Neural progenitor cell (in vitro differentiated cells): Measurements from ENCODE around the gene CTSW. TPM values are rescaled to one million over a fixed set of nuclear protein-coding genes. Genes with fewer than 3 reads are reported as not detected.

Experiments used
- DNase-seq: peaks from one replicate; pipeline ENCODE4 v3.0.0-alpha.2; 2016; ENCODE audit warnings: low spot score
- H2AFZ ChIP-seq: fragments of 200-600 bp; sonication (generic); replicated peaks from 2 replicates; pipeline ENCODE4 v1.6.1; 2016; ENCODE audit warnings: antibody characterized with exemption
- H3F3A ChIP-seq: fragments of 200-600 bp; sonication (generic); 2 replicates; pipeline ENCODE4 v1.6.1; 2016; ENCODE audit warnings: antibody characterized with exemption, low read depth
- H3K27ac ChIP-seq: fragments of 200-600 bp; sonication (generic); 2 replicates; pipeline ENCODE4 v1.5.1; 2016; ENCODE audit warnings: mild to moderate bottlenecking
- H3K27me3 ChIP-seq: fragments of 200-600 bp; sonication (generic); 2 replicates; pipeline ENCODE4 v1.6.1; 2016; ENCODE audit warnings: mild to moderate bottlenecking, moderate library complexity
- H3K36me3 ChIP-seq: fragments of 200-600 bp; sonication (generic); 2 replicates; pipeline ENCODE4 v1.5.1; 2016
- H3K4me1 ChIP-seq: fragments of 200-600 bp; sonication (generic); 2 replicates; pipeline ENCODE4 v1.6.1; 2016; ENCODE audit warnings: mixed run types
- H3K4me2 ChIP-seq: fragments of 200-600 bp; sonication (generic); 2 replicates; pipeline ENCODE4 v1.6.1; 2016
- H3K4me3 ChIP-seq: fragments of 200-600 bp; sonication (generic); 2 replicates; pipeline ENCODE4 v1.5.1; 2016
- H3K79me2 ChIP-seq: fragments of 200-600 bp; sonication (generic); 2 replicates; pipeline ENCODE4 v1.6.1; 2016; ENCODE audit warnings: low read depth
- H3K9ac ChIP-seq: fragments of 200-600 bp; sonication (generic); 2 replicates; pipeline ENCODE4 v1.6.1; 2016
- H3K9me3 ChIP-seq: fragments of 200-600 bp; sonication (generic); 2 replicates; pipeline ENCODE4 v1.5.1; 2016; ENCODE audit warnings: low read depth
- H4K20me1 ChIP-seq: fragments of 200-600 bp; sonication (generic); 2 replicates; pipeline ENCODE4 v1.6.1; 2016; ENCODE audit warnings: low read depth
- H3K27ac Mint-ChIP-seq: 3 replicates; pipeline ENCODE4 v1.8.0; 2021; ENCODE audit warnings: mixed read lengths
- H3K27me3 Mint-ChIP-seq: 2 replicates; pipeline ENCODE4 v1.8.0; 2022; ENCODE audit warnings: low read depth, mild to moderate bottlenecking, inconsistent platforms, moderate library complexity, mixed read lengths; ENCODE audit not compliant: insufficient read depth
- H3K36me3 Mint-ChIP-seq: 3 replicates; pipeline ENCODE4 v1.8.0; 2021; ENCODE audit warnings: mixed read lengths
- H3K4me1 Mint-ChIP-seq: 3 replicates; pipeline ENCODE4 v1.8.0; 2021; ENCODE audit warnings: mixed read lengths
- H3K4me3 Mint-ChIP-seq: 3 replicates; pipeline ENCODE4 v1.8.0; 2021; ENCODE audit warnings: mild to moderate bottlenecking, moderate library complexity, mixed read lengths
- H3K9me3 Mint-ChIP-seq: 3 replicates; pipeline ENCODE4 v1.8.0; 2020; ENCODE audit warnings: mixed read lengths
- CTCF ChIP-seq: fragments of 200-600 bp; sonication (generic); IDR thresholded peaks from 2 replicates; pipeline ENCODE4 v1.5.1; 2017; ENCODE audit warnings: antibody characterized with exemption, mild to moderate bottlenecking
- EZH2 ChIP-seq: fragments of 200-600 bp; sonication (generic); IDR thresholded peaks from 2 replicates; pipeline ENCODE4 v1.6.1; 2017; ENCODE audit warnings: antibody characterized with exemption, mild to moderate bottlenecking, moderate library complexity
- EZH2phosphoT487 ChIP-seq: fragments of 200-600 bp; sonication (generic); IDR thresholded peaks from 2 replicates; pipeline ENCODE4 v1.6.1; 2017; ENCODE audit warnings: antibody characterized with exemption
- total RNA-seq: library from RNA; depleted of rRNA; stranded (reverse); fragments of >200 nt; gene quantifications from 2 replicates; pipeline ENCODE4 v1.2.3, GENCODE V29; 2015; ENCODE audit warnings: low replicate concordance

Gene CTSW
- total RNA-seq, 1 donor from 2014 or later = not detected

- peak overlapping the region; percentile 90 for H3K4me2 ChIP-seq
- Mint-ChIP-seq H3K27me3 (peaks cover 27% of the 10 kb centered on the region), H3K4me1 (peaks cover 35% of the 10 kb centered on the region), H3K4me3 (peak overlapping the region; percentile 95), H3K9me3 (peaks cover 3% of the 10 kb centered on the region), H3K27ac (peak overlapping the region; percentile 100), H3K36me3 (peaks cover 31% of the 10 kb centered on the region)
- H3K27ac ChIP-seq = peak overlapping the region; percentile 95
- H3K4me1 ChIP-seq = peaks cover 10% of the 10 kb centered on the region
- TF ChIP-seq EZH2 (no peak), CTCF (peak; percentile 48), EZH2phosphoT487 (no peak)
- peak overlapping the region; percentile 56 for H3K9ac ChIP-seq
- peak overlapping the region; percentile 87 for H3K4me3 ChIP-seq
- no peaks in the 10 kb centered on the region for H3K27me3 ChIP-seq
- H3K9me3 ChIP-seq = no peaks in the 10 kb centered on the region
- peaks cover 53% of the 10 kb centered on the region for H3K79me2 ChIP-seq
- peaks cover 41% of the 10 kb centered on the region for H4K20me1 ChIP-seq
- H2AFZ ChIP-seq = no peak overlapping the region
- peaks cover 65% of the 10 kb centered on the region for H3F3A ChIP-seq
- peak; percentile 100 for DNase-seq
- peaks cover 7% of the 10 kb centered on the region for H3K36me3 ChIP-seq
Measured at GRCh38 chr11:65859095-65859811, 20.4 kb upstream of the CTSW start.

- Histone ChIP-seq H3K4me2 (peak overlapping the region; percentile 90), H3F3A (peaks cover 59% of the 10 kb centered on the region), H3K9me3 (no peaks in the 10 kb centered on the region), H3K27ac (peak overlapping the region; percentile 88), H3K36me3 (peaks cover 7% of the 10 kb centered on the region), H3K27me3 (no peaks in the 10 kb centered on the region), H3K4me1 (peaks cover 10% of the 10 kb centered on the region), H3K4me3 (peak overlapping the region; percentile 87), H4K20me1 (peaks cover 35% of the 10 kb centered on the region), H3K9ac (peak overlapping the region; percentile 1), H3K79me2 (peaks cover 47% of the 10 kb centered on the region), H2AFZ (peak overlapping the region; percentile 20)
- H3K4me1 Mint-ChIP-seq = peaks cover 33% of the 10 kb centered on the region
- H3K4me3 Mint-ChIP-seq = peak overlapping the region; percentile 95
- H3K9me3 Mint-ChIP-seq = peaks cover 3% of the 10 kb centered on the region
- peaks cover 23% of the 10 kb centered on the region for H3K27me3 Mint-ChIP-seq
- TF ChIP-seq CTCF (no peak), EZH2phosphoT487 (no peak), EZH2 (no peak)
- DNase-seq = peak; percentile 64
- peaks cover 25% of the 10 kb centered on the region for H3K36me3 Mint-ChIP-seq
- H3K27ac Mint-ChIP-seq = peak overlapping the region; percentile 100
Measured at GRCh38 chr11:65859812-65860277, 19.8 kb upstream of the CTSW start.

GRCh38 chr11:65860278-65861164 is 19.1 kb upstream of the CTSW start, which contains the start of gene MUS81:
Gene MUS81, plus strand, starts transcription at chr11:65860433. Its CDS starts 321 bp downstream, at chr11:65860754.
- no peaks in the 10 kb centered on the region for H3K9me3 ChIP-seq
- H3K4me1 ChIP-seq = peaks cover 10% of the 10 kb centered on the region
- Mint-ChIP-seq H3K27me3 (peaks cover 23% of the 10 kb centered on the region), H3K36me3 (peaks cover 23% of the 10 kb centered on the region), H3K4me1 (peaks cover 32% of the 10 kb centered on the region), H3K9me3 (peaks cover 3% of the 10 kb centered on the region), H3K27ac (peak within 1 kb of the TSS; percentile 100), H3K4me3 (peak within 1 kb of the TSS; percentile 95)
- TF ChIP-seq CTCF (peak; percentile 93), EZH2 (peak; percentile 13), EZH2phosphoT487 (no peak)
- H3K9ac ChIP-seq = peak within 1 kb of the TSS; percentile 63
- peaks cover 29% of the 10 kb centered on the region for H4K20me1 ChIP-seq
- peaks cover 5% of the 10 kb centered on the region for H3K36me3 ChIP-seq
- H3F3A ChIP-seq = peaks cover 52% of the 10 kb centered on the region
- H2AFZ ChIP-seq = peak within 1 kb of the TSS; percentile 20
- peak within 1 kb of the TSS; percentile 90 for H3K4me2 ChIP-seq
- H3K4me3 ChIP-seq = peak within 1 kb of the TSS; percentile 87
- peaks cover 40% of the 10 kb centered on the region for H3K79me2 ChIP-seq
- DNase-seq = peak; percentile 97
- peak within 1 kb of the TSS; percentile 88 for H3K27ac ChIP-seq
- no peaks in the 10 kb centered on the region for H3K27me3 ChIP-seq
